Bronchial epithelial cell (primary cell): Measurements from ENCODE around the gene SKIL. TPM values are rescaled to one million over a fixed set of nuclear protein-coding genes. Genes with fewer than 3 reads are reported as not detected.

Source experiments
- DNase-seq: peaks from one replicate; pipeline ENCODE4 v3.0.0-alpha.2; 2010; ENCODE audit warnings: low read depth
- FAIRE-seq: peaks from 2 replicates; lab custom pipeline; 2011; peaks lifted over from hg19 to GRCh38; lab: Jason Lieb, UNC
- H3K27me3 ChIP-seq: 2 replicates; pipeline ENCODE4 v1.5.1; 2011; ENCODE audit warnings: low read length; ENCODE audit not compliant: control insufficient read depth, insufficient read depth
- H3K36me3 ChIP-seq: 2 replicates; pipeline ENCODE4 v1.5.1; 2011; ENCODE audit warnings: low read length; ENCODE audit not compliant: control insufficient read depth, insufficient read depth
- H3K4me3 ChIP-seq: 2 replicates; pipeline ENCODE4 v1.5.1; 2011; ENCODE audit warnings: mild to moderate bottlenecking, low read depth, low read length, control low read depth
- CTCF ChIP-seq: IDR thresholded peaks from 2 replicates; pipeline ENCODE4 v1.5.1; 2011; ENCODE audit warnings: mild to moderate bottlenecking, moderate library complexity, low read length, control low read depth, inconsistent platforms; ENCODE audit not compliant: insufficient read depth, severe bottlenecking
- total RNA-seq: library from RNA; depleted of rRNA; stranded (reverse); fragments of >200 nt; gene quantifications from 2 replicates; pipeline ENCODE4 v1.2.1, GENCODE V29; 2014

Gene SKIL
- total RNA-seq, 1 donor from 2014 or later = 41.9 TPM

GRCh38 chr3:170372190-170372879 lies 14.8 kb downstream of the SKIL start:
- no peaks in the 10 kb centered on the region for H3K27me3 ChIP-seq
- FAIRE-seq = no peak
- DNase-seq = no peak
- no peak overlapping the region for H3K4me3 ChIP-seq
- no peak for TF ChIP-seq CTCF
- H3K36me3 ChIP-seq = no peaks in the 10 kb centered on the region

GRCh38 chr3:170383567-170383966 lies 26.1 kb downstream of the SKIL start:
- Histone ChIP-seq H3K4me3 (no peak overlapping the region), H3K27me3 (no peaks in the 10 kb centered on the region), H3K36me3 (peaks cover 7% of the 10 kb centered on the region)
- no peak for TF ChIP-seq CTCF
- no peak for FAIRE-seq
- no peak for DNase-seq

- Histone ChIP-seq H3K36me3 (peaks cover 4% of the 10 kb centered on the region), H3K4me3 (no peak overlapping the region), H3K27me3 (no peaks in the 10 kb centered on the region)
- TF ChIP-seq CTCF = no peak
- FAIRE-seq = no peak
- DNase-seq = no peak
Observed at GRCh38 chr3:170386468-170386867, 29.0 kb downstream of the SKIL start.

GRCh38 chr3:170387950-170388349 lies 30.4 kb downstream of the SKIL start:
- Histone ChIP-seq H3K36me3 (peaks cover 4% of the 10 kb centered on the region), H3K4me3 (no peak overlapping the region), H3K27me3 (no peaks in the 10 kb centered on the region)
- DNase-seq (no peak), FAIRE-seq (no peak)
- no peak for TF ChIP-seq CTCF

GRCh38 chr3:170391108-170391507 lies 33.6 kb downstream of the SKIL start:
- DNase-seq (no peak), FAIRE-seq (no peak)
- Histone ChIP-seq H3K4me3 (no peak overlapping the region), H3K27me3 (no peaks in the 10 kb centered on the region), H3K36me3 (peaks cover 4% of the 10 kb centered on the region)
- no peak for TF ChIP-seq CTCF

- DNase-seq = no peak
- TF ChIP-seq CTCF = no peak
Observed at GRCh38 chr3:170397685-170398084, 40.2 kb downstream of the SKIL start.

More at GRCh38 chr3:170397685-170398084, 40.2 kb downstream of the SKIL start:
- Histone ChIP-seq H3K36me3 (no peaks in the 10 kb centered on the region), H3K4me3 (no peak overlapping the region), H3K27me3 (no peaks in the 10 kb centered on the region)
- FAIRE-seq = no peak
